Spinal cord (tissue), 10 donors: ENCODE data around the gene AVL9. TPM values are rescaled to one million over a fixed set of nuclear protein-coding genes. Genes with fewer than 3 reads are reported as not detected.
"Not testable (repeated sequence)": the region's sequence is repeated elsewhere in the genome, so short reads cannot be mapped to it uniquely, and the experiment has no call there.

Experiments used
- DNase-seq, 6 donors: peaks; one replicate each; pipeline versions ENCODE4 v3.0.0 to v3.0.0-alpha.2; 2013 to 2015; ENCODE audit warnings: low spot score in 6 of 6, low read depth in 4 of 6
- H3K27ac ChIP-seq: one replicate; pipeline ENCODE4 v1.5.1; 2013; ENCODE audit warnings: low read depth, low read length, control low read depth
- H3K27me3 ChIP-seq: one replicate; pipeline ENCODE4 v1.6.1; 2013; ENCODE audit warnings: low read length; ENCODE audit not compliant: control insufficient read depth, insufficient read depth
- H3K36me3 ChIP-seq: one replicate; pipeline ENCODE4 v1.6.1; 2013; ENCODE audit warnings: low read length; ENCODE audit not compliant: control insufficient read depth, insufficient read depth
- H3K4me1 ChIP-seq: one replicate; pipeline ENCODE4 v1.6.1; 2013; ENCODE audit warnings: low read length; ENCODE audit not compliant: control insufficient read depth, insufficient read depth
- H3K4me3 ChIP-seq: one replicate; pipeline ENCODE4 v1.5.1; 2013; ENCODE audit warnings: low read depth, low read length, control low read depth
- H3K9me3 ChIP-seq: one replicate; pipeline ENCODE4 v1.6.1; 2013; ENCODE audit warnings: low read length; ENCODE audit not compliant: control insufficient read depth, insufficient read depth
- WGBS: methylation state at CpG from one replicate; pipeline ENCODE4 v1.1.5; 2013; ENCODE audit warnings: missing lambda C conversion rate; ENCODE audit not compliant: insufficient coverage; 5-methylcytosine and 5-hydroxymethylcytosine counted together
- polyA plus RNA-seq, 2 donors: library from polyadenylated mRNA; unstranded; fragments of 120-200 nt; gene quantifications; one replicate each; pipeline ENCODE4 v1.2.1, GENCODE V29; 2013; ENCODE audit not compliant: insufficient read length in 2 of 2
- total RNA-seq, 2 donors: library from RNA; depleted of rRNA in 1 of 2; stranded (reverse); fragments of 120-200 nt in 1 of 2; fragments of >200 nt in 1 of 2; gene quantifications; one replicate each; pipeline versions ENCODE4 v1.2.3 to v1.2.4, GENCODE V29; 2013 to 2014
- donor health status: healthy.

Gene AVL9
- total and polyA plus RNA-seq, 4 donors = 30.4 to 56.8 (median 33.5) TPM

- H3K4me1 ChIP-seq = no peaks in the 10 kb centered on the region
- 100% methylated on average over 2 of the region's 4 CpGs for WGBS
- H3K27ac ChIP-seq = no peak overlapping the region
- no peaks in the 10 kb centered on the region for H3K36me3 ChIP-seq
- no peak overlapping the region for H3K4me3 ChIP-seq
- no peak for DNase-seq
- H3K9me3 ChIP-seq = no peaks in the 10 kb centered on the region
- H3K27me3 ChIP-seq = no peaks in the 10 kb centered on the region
Observed at GRCh38 chr7:32618987-32619386, 123.7 kb downstream of the AVL9 start.

DNA sequence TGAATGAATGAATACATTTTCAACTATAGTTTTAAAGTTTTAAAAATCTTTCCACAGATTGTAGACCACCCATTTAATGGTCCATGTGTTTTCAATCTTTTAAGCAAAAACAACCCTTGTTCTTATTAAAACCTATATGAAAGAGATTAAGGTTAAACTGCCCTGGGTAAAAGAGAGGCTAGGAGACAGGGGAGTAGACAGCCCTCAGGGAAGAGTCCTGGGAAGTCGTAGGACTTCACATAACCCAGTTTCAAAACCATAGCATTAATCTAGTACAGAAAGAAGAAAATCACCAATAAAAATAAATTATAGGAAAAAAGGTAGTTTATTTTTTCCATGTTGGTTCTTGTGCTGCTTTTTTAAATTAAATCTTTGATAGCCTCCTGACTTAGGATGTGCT is 124.1 kb downstream of the AVL9 start:
- H3K4me1 ChIP-seq, H3K9me3 ChIP-seq, H3K27me3 ChIP-seq, H3K27ac ChIP-seq, DNase-seq, H3K36me3 ChIP-seq, H3K4me3 ChIP-seq: not testable (repeated sequence)
- WGBS = no CpG with 5 or more reads among the region's 1 CpG

- DNase-seq = no peak
- H3K27ac ChIP-seq = no peak overlapping the region
- no peaks in the 10 kb centered on the region for H3K4me1 ChIP-seq
- H3K4me3 ChIP-seq = no peak overlapping the region
- no CpG with 5 or more reads among the region's 3 CpGs for WGBS
- H3K27me3 ChIP-seq = no peaks in the 10 kb centered on the region
- H3K9me3 ChIP-seq = no peaks in the 10 kb centered on the region
- H3K36me3 ChIP-seq = no peaks in the 10 kb centered on the region
Observed at GRCh38 chr7:32631021-32631420, 135.7 kb downstream of the AVL9 start.

DNA sequence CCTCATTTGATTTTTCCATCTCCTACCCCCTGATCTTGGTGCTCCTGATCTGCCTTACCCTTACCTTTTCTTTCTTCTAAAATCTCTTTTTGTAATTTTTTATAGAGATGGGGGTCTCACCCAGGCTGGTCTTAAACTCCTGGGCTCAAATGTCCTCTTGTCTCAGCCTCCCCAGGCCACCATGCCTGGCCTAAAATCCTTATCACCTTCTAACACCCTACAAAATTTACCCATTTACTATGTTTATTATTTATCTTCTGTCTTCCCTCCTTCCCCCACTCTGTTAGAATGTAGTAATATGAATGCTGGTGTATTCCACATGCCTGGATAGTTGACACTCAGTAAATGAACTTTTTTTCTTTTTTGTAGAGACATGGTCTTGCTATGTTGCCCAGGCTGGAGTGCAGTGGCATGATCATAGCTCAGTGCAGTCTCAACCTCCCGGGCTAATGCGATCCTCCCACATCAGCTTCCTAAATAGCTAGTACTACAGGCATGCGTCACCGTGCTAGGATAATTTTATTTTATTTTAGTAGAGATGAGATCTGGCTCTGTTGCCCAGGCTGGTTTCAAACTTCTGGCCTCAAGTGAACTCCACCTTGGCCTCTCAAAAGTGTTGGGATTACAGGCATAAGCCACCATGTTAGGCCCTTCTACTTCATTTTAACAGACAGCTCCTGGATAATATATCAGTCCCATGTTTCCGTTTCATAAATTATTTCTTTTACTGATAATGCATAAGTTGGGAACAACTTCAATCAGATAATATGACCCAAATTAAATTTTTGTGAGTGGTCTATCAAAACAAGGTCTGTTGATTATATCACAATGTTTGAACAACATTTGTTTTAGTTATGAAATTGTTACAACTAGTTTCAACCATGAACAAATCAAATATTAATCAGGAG is 136.6 kb downstream of the AVL9 start:
- H3K36me3 ChIP-seq, H3K27ac ChIP-seq, H3K27me3 ChIP-seq, DNase-seq, H3K4me1 ChIP-seq, H3K4me3 ChIP-seq, H3K9me3 ChIP-seq: not testable (repeated sequence)
- WGBS = no CpG with 5 or more reads among the region's 5 CpGs

- not testable (repeated sequence) for DNase-seq, H3K27me3 ChIP-seq, H3K4me3 ChIP-seq, H3K4me1 ChIP-seq, H3K36me3 ChIP-seq, H3K27ac ChIP-seq, H3K9me3 ChIP-seq
- no CpG with 5 or more reads among the region's 1 CpG for WGBS
Observed at GRCh38 chr7:32633446-32633845, 138.2 kb downstream of the AVL9 start.

- no CpG with 5 or more reads among the region's 1 CpG for WGBS
- DNase-seq, H3K4me3 ChIP-seq: not testable (repeated sequence)
Observed at GRCh38 chr7:32634798-32635393, 139.6 kb downstream of the AVL9 start.

GRCh38 chr7:32636725-32637462 is 141.6 kb downstream of the AVL9 start:
- not testable (repeated sequence) for H3K4me1 ChIP-seq, H3K36me3 ChIP-seq, H3K4me3 ChIP-seq, H3K27me3 ChIP-seq, H3K9me3 ChIP-seq, H3K27ac ChIP-seq
- 69% methylated on average over 4 of the region's 5 CpGs for WGBS
- DNase-seq = peak in 1 of 6 donors; percentile 64

More at GRCh38 chr7:32634798-32635393, 139.6 kb downstream of the AVL9 start:
- H3K27ac ChIP-seq, H3K27me3 ChIP-seq, H3K36me3 ChIP-seq, H3K9me3 ChIP-seq, H3K4me1 ChIP-seq: not testable (repeated sequence)

DNA sequence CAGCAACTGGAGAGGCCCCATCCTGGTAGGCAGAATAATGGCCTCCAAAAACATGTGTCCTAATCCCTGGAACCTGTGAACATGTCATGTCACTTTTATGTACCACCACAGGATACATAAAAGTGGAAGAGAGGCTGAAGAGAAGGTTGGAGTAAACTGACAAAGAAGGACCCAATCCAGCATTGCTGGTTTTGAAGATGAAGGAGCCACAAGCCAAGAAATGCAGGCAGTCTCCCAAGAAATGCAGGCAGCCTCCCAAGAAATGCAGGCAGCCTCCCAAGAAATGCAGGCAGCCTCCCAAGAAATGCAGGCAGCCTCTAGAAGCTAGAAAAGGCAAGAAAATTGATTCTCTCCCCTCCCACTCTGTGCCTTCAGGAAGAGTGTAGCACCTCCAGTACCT is 142.3 kb downstream of the AVL9 start:
- H3K9me3 ChIP-seq, H3K27ac ChIP-seq, H3K4me1 ChIP-seq, H3K36me3 ChIP-seq, H3K27me3 ChIP-seq, H3K4me3 ChIP-seq: not testable (repeated sequence)
- peak in 1 of 6 donors; percentile 59 for DNase-seq
